Measurements from ENCODE around the gene THRSP.

DNA sequence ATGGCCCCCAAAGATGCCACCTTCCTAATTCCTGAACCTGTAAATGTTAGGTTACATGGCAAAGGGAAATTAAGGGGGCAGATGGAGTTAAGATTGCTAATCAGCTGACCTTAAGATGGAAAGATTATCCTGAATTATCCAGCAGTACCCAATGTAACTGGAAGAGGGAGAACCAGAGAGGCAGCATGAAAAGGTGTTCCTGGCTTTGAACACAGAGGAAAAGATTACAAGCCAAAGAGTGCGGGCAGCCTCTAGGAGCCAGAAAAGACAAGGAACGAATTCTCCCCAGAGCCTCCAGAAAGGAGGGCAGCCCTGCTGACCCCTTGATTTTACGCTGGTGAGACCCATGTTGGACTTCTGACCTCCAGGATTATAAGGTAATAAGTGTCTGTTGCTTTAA lies 15.1 kb upstream of the THRSP start:
- no peak for TF ChIP-seq POLR2AphosphoS5 (IDR thresholded peaks at IDR 0.05; ENCODE audit: insufficient read depth in 1 of 2, low read depth in 1 of 2)
- TF ChIP-seq, protein P1, sequence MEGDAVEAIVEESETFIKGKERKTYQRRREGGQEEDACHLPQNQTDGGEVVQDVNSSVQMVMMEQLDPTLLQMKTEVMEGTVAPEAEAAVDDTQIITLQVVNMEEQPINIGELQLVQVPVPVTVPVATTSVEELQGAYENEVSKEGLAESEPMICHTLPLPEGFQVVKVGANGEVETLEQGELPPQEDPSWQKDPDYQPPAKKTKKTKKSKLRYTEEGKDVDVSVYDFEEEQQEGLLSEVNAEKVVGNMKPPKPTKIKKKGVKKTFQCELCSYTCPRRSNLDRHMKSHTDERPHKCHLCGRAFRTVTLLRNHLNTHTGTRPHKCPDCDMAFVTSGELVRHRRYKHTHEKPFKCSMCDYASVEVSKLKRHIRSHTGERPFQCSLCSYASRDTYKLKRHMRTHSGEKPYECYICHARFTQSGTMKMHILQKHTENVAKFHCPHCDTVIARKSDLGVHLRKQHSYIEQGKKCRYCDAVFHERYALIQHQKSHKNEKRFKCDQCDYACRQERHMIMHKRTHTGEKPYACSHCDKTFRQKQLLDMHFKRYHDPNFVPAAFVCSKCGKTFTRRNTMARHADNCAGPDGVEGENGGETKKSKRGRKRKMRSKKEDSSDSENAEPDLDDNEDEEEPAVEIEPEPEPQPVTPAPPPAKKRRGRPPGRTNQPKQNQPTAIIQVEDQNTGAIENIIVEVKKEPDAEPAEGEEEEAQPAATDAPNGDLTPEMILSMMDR (IDR thresholded peaks at IDR 0.05): no peak

All from vagina (tissue), 2 donors.